SU-DHL-6 (cell line): Measurements from ENCODE around the gene SLC8B1.

Experiments
- H2AFZ ChIP-seq: fragments of 200-600 bp; sonication (generic); 2 replicates; pipeline ENCODE4 v1.6.1; 2014; ENCODE audit warnings: low read depth, mild to moderate bottlenecking, moderate library complexity, mixed read lengths, antibody characterized with exemption, low read length; ENCODE audit not compliant: severe bottlenecking
- H3F3A ChIP-seq: fragments of 200-600 bp; shearing (Covaris generic); 2 replicates; pipeline ENCODE4 v1.6.0; 2016; ENCODE audit warnings: antibody characterized with exemption, mild to moderate bottlenecking; ENCODE audit not compliant: insufficient read depth
- H3K27ac ChIP-seq: fragments of 200-600 bp; sonication (generic); 2 replicates; pipeline ENCODE4 v1.5.1; 2016; ENCODE audit warnings: low read depth, mild to moderate bottlenecking, low read length, moderate library complexity, mixed read lengths
- H3K27me3 ChIP-seq: fragments of 200-600 bp; sonication (generic), shearing (Covaris generic); 2 replicates; pipeline ENCODE4 v1.6.0; 2014; ENCODE audit warnings: mild to moderate bottlenecking, low read length
- H3K36me3 ChIP-seq: fragments of 200-600 bp; sonication (generic); 2 replicates; pipeline ENCODE4 v1.6.1; 2014; ENCODE audit warnings: mild to moderate bottlenecking, low read length, mixed read lengths
- H3K4me2 ChIP-seq: fragments of 300-600, 200-600 bp; shearing (Covaris generic), sonication (generic); 2 replicates; pipeline ENCODE4 v1.6.0; 2014; ENCODE audit warnings: low read length, low read depth, mild to moderate bottlenecking; ENCODE audit not compliant: poor library complexity, severe bottlenecking
- H3K4me3 ChIP-seq: fragments of 200-600 bp; sonication (generic); 2 replicates; pipeline ENCODE4 v1.5.1; 2014; ENCODE audit warnings: antibody characterized with exemption, low read length, mild to moderate bottlenecking, mixed read lengths; ENCODE audit not compliant: insufficient read depth, poor library complexity, severe bottlenecking
- H3K79me2 ChIP-seq: fragments of 200-600 bp; sonication (generic); 2 replicates; pipeline ENCODE4 v1.6.1; 2014; ENCODE audit warnings: mild to moderate bottlenecking, low read length, moderate library complexity; ENCODE audit not compliant: insufficient read depth
- H3K9ac ChIP-seq: fragments of 200-600 bp; sonication (generic); 2 replicates; pipeline ENCODE4 v1.7.0; 2014; ENCODE audit warnings: mild to moderate bottlenecking, low read length
- H3K9me2 ChIP-seq: fragments of 200-600 bp; sonication (generic); replicated peaks from 2 replicates; pipeline ENCODE4 v1.6.1; 2014; ENCODE audit warnings: low read length; ENCODE audit not compliant: insufficient read depth
- H3K9me3 ChIP-seq: fragments of 200-600 bp; sonication (generic); 2 replicates; pipeline ENCODE4 v1.6.1; 2014; ENCODE audit warnings: low read length, mixed read lengths; ENCODE audit not compliant: insufficient read depth
- H4K20me1 ChIP-seq: fragments of 200-600 bp; sonication (generic); 2 replicates; pipeline ENCODE4 v1.6.1; 2014; ENCODE audit warnings: low read depth, mild to moderate bottlenecking, antibody characterized with exemption, low read length, moderate library complexity, mixed read lengths
- CTCF ChIP-seq: fragments of 200-600 bp; sonication (generic); IDR thresholded peaks from one replicate; pipeline ENCODE4 v1.5.1; 2017; ENCODE audit warnings: antibody characterized with exemption, mild to moderate bottlenecking, low read length, moderate library complexity; ENCODE audit not compliant: insufficient read depth, poor library complexity, severe bottlenecking
- EZH2phosphoT487 ChIP-seq: fragments of 200-600 bp; sonication (generic), shearing (Covaris generic); conservative IDR thresholded peaks from 2 replicates; pipeline ENCODE4 v1.6.1; 2018; ENCODE audit warnings: mild to moderate bottlenecking, antibody characterized with exemption, low read length, moderate library complexity, mixed read lengths

Gene SLC8B1

GRCh38 chr12:113284751-113285150 lies 50.2 kb downstream of the SLC8B1 start:
- H3K9me2 ChIP-seq: no peaks in the 10 kb centered on the region
- 0 out of 2 replicates have a peak, but pooled peaks cover 3% of the 10 kb centered on the region for H3F3A ChIP-seq
- no peaks in the 10 kb centered on the region for H4K20me1 ChIP-seq
- no peak overlapping the region for H3K9ac ChIP-seq
- no peak overlapping the region for H3K4me2 ChIP-seq
- H3K36me3 ChIP-seq: peaks cover 8% of the 10 kb centered on the region; the same call in 1 of the 2 replicates
- H3K9me3 ChIP-seq: no peaks in the 10 kb centered on the region
- TF ChIP-seq CTCF (no peak), EZH2phosphoT487 (no peak)
- H3K27ac ChIP-seq: no peak overlapping the region
- H3K79me2 ChIP-seq: no peaks in the 10 kb centered on the region
- no peaks in the 10 kb centered on the region for H3K27me3 ChIP-seq
- H2AFZ ChIP-seq: no peak overlapping the region
- H3K4me3 ChIP-seq: no peak overlapping the region

- Histone ChIP-seq H2AFZ (no peak overlapping the region), H3K27ac (no peak overlapping the region), H3K9me3 (no peaks in the 10 kb centered on the region), H3K9ac (no peak overlapping the region), H3K9me2 (no peaks in the 10 kb centered on the region), H3K4me3 (no peak overlapping the region), H3K79me2 (no peaks in the 10 kb centered on the region), H3K27me3 (no peaks in the 10 kb centered on the region), H3F3A (0 out of 2 replicates have a peak, but pooled peaks cover 3% of the 10 kb centered on the region), H3K36me3 (peaks cover 4% of the 10 kb centered on the region; the same call in 1 of the 2 replicates), H4K20me1 (no peaks in the 10 kb centered on the region), H3K4me2 (no peak overlapping the region)
- TF ChIP-seq EZH2phosphoT487 (no peak), CTCF (no peak)
These were observed 56.3 kb downstream of the SLC8B1 start for GRCh38 chr12:113278633-113279032.

- no peaks in the 10 kb centered on the region for H3K79me2 ChIP-seq
- no peaks in the 10 kb centered on the region for H3K27me3 ChIP-seq
- peaks cover 4% of the 10 kb centered on the region; the same call in 1 of the 2 replicates for H3K36me3 ChIP-seq
- TF ChIP-seq CTCF: no peak
- no peak for TF ChIP-seq EZH2phosphoT487
- H3K27ac ChIP-seq: no peak overlapping the region
- no peak overlapping the region for H3K4me2 ChIP-seq
- no peaks in the 10 kb centered on the region for H4K20me1 ChIP-seq
- H3K4me3 ChIP-seq: no peak overlapping the region
- no peaks in the 10 kb centered on the region for H3K9me2 ChIP-seq
- 0 out of 2 replicates have a peak, but pooled peaks cover 3% of the 10 kb centered on the region for H3F3A ChIP-seq
- H3K9me3 ChIP-seq: no peaks in the 10 kb centered on the region
- H2AFZ ChIP-seq: no peak overlapping the region
- no peak overlapping the region for H3K9ac ChIP-seq
These were observed 56.8 kb downstream of the SLC8B1 start for GRCh38 chr12:113278141-113278540.
